ENCODE results near the gene NKD2.

- TF ChIP-seq REST (IDR thresholded peaks at IDR 0.05; ENCODE audit: low read depth, low read length) (no peak), MAX (IDR thresholded peaks at IDR 0.05; ENCODE audit: low read depth) (no peak), NRF1 (IDR thresholded peaks at IDR 0.05; ENCODE audit: low read depth, low read length) (no peak)
Observed at GRCh38 chr5:1069720-1070088, 61.1 kb downstream of the NKD2 start.
